CD4-positive, alpha-beta memory T cell (primary cell): ENCODE measurements around the gene RNGTT. TPM values are rescaled to one million over a fixed set of nuclear protein-coding genes. Genes with fewer than 3 reads are reported as not detected.

ENCODE experiments used
- CTCF ChIA-PET: fragments of 350-600 bp; sonication (Branson Sonifier 250); formaldehyde crosslinking; loops from one replicate; lab custom pipeline; 2021; ENCODE audit warnings: inconsistent platforms; ENCODE audit not compliant: partially characterized antibody; lab: Charles Lee
- POLR2A ChIA-PET: fragments of 350-600 bp; sonication (Branson Sonifier 250); formaldehyde crosslinking; loops from one replicate; lab custom pipeline; 2021; ENCODE audit not compliant: partially characterized antibody; lab: Charles Lee
- DNase-seq, 5 donors: peaks; one replicate each; pipeline versions ENCODE4 v3.0.0 to v3.0.0-alpha.2; 2020 to 2022; ENCODE audit warnings: mixed read lengths in 1 of 5
- H3K27ac ChIP-seq: one replicate; pipeline ENCODE4 v1.7.0; 2013; ENCODE audit warnings: low read depth, low read length
- H3K27me3 ChIP-seq: 2 replicates; pipeline ENCODE4 v1.7.0; 2013; ENCODE audit warnings: mild to moderate bottlenecking, low read length, moderate library complexity; ENCODE audit not compliant: insufficient read depth
- H3K36me3 ChIP-seq: 2 replicates; pipeline ENCODE4 v1.7.0; 2013; ENCODE audit warnings: mild to moderate bottlenecking, low read length, moderate library complexity; ENCODE audit not compliant: insufficient read depth
- H3K4me1 ChIP-seq: 2 replicates; pipeline ENCODE4 v1.7.0; 2013; ENCODE audit warnings: mild to moderate bottlenecking, low read length, moderate library complexity; ENCODE audit not compliant: insufficient read depth
- H3K4me3 ChIP-seq, 2 donors: one replicate each; pipeline ENCODE4 v1.7.0; 2013; ENCODE audit warnings: low read length in 2 of 2, mild to moderate bottlenecking in 1 of 2
- H3K9me3 ChIP-seq, 2 donors: one replicate each; pipeline ENCODE4 v1.7.0; 2013; ENCODE audit warnings: low read length in 2 of 2, control low read depth in 1 of 2; ENCODE audit not compliant: control insufficient read depth in 1 of 2
- H3K27ac Mint-ChIP-seq, 7 donors: one replicate each; pipeline ENCODE4 v1.8.0; 2020 to 2021; ENCODE audit warnings: mixed read lengths in 7 of 7, mild to moderate bottlenecking in 6 of 7, inconsistent platforms in 3 of 7, moderate library complexity in 3 of 7
- H3K27me3 Mint-ChIP-seq, 2 donors: one replicate each; pipeline ENCODE4 v1.8.0; 2020 to 2021; ENCODE audit warnings: mixed read lengths in 2 of 2
- H3K36me3 Mint-ChIP-seq, 2 donors: one replicate each; pipeline ENCODE4 v1.8.0; 2020 to 2021; ENCODE audit warnings: mixed read lengths in 2 of 2, inconsistent platforms in 1 of 2, mild to moderate bottlenecking in 1 of 2
- H3K4me1 Mint-ChIP-seq, 4 donors: one replicate each; pipeline ENCODE4 v1.8.0; 2020 to 2021; ENCODE audit warnings: mixed read lengths in 4 of 4, mild to moderate bottlenecking in 1 of 4
- H3K4me3 Mint-ChIP-seq, 8 donors: one replicate each; pipeline ENCODE4 v1.8.0; 2020 to 2021; ENCODE audit warnings: mixed read lengths in 8 of 8, mild to moderate bottlenecking in 7 of 8, moderate library complexity in 6 of 8, inconsistent platforms in 3 of 8
- H3K9me3 Mint-ChIP-seq, 8 donors: one replicate each; pipeline ENCODE4 v1.8.0; 2020 to 2021; ENCODE audit warnings: mixed read lengths in 8 of 8, mild to moderate bottlenecking in 5 of 8, inconsistent platforms in 3 of 8, moderate library complexity in 1 of 8
- intact Hi-C: fragments of 100-400 bp; cut with micrococcal nuclease; formaldehyde crosslinking; loops from one replicate; pipeline ENCODE4 v1.15.1; 2023
- polyA plus RNA-seq, 2 donors: library from polyadenylated mRNA; unstranded; fragments of 300-500 nt; fragmentation: Illumina TruSeq; gene quantifications; one replicate each; pipeline ENCODE4 v1.2.3, GENCODE V29; 2021
- total RNA-seq, 2 experiments: library from RNA; stranded (reverse); gene quantifications; one replicate each; pipeline ENCODE4 v1.2.3, GENCODE V29; 2021

Gene RNGTT
- total and polyA plus RNA-seq, 4 experiments from 2014 or later = 17.3 to 21.8 (median 19.1) TPM

DNA sequence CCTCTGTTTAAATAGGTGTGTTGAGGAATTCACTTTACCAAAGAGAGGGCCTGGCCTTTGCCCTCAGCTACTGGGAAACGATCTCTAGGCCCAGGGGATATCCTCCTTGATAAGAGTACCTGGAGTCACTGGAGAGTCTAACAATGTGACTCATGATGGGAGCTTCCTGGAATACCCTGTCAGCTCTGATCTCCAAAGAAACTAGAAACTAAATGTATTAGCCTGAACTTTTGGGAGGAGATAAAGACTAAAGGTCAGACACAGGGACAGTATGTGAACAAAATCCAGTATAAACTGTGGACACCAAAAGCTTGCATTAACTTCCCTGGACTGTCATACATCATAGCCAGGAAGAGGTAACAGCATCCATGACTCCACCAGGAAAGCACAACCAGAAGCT lies 148.5 kb downstream of the RNGTT start:
- H3K4me3 ChIP-seq = no peak overlapping the region
- peaks cover 0 to 18% (median 11%) of the 10 kb centered on the region in 4 donors for H3K4me1 Mint-ChIP-seq
- no peaks in the 10 kb centered on the region for H3K4me1 ChIP-seq
- H3K9me3 ChIP-seq = no peaks in the 10 kb centered on the region
- ChIA-PET CTCF (no interaction called here), POLR2A (no interaction called here)
- no peaks in the 10 kb centered on the region for H3K36me3 ChIP-seq
- H3K27ac ChIP-seq = no peak overlapping the region
- peaks cover 0 to 2% (median 0%) of the 10 kb centered on the region in 8 donors for H3K9me3 Mint-ChIP-seq
- no peak for DNase-seq
- intact Hi-C loops = no loop called here
- no peak overlapping the region for H3K27ac Mint-ChIP-seq
- H3K4me3 Mint-ChIP-seq = no peak overlapping the region
- no peaks in the 10 kb centered on the region for H3K27me3 Mint-ChIP-seq
- no peaks in the 10 kb centered on the region for H3K27me3 ChIP-seq
- peaks cover 15 to 26% of the 10 kb centered on the region in 2 donors for H3K36me3 Mint-ChIP-seq

DNA sequence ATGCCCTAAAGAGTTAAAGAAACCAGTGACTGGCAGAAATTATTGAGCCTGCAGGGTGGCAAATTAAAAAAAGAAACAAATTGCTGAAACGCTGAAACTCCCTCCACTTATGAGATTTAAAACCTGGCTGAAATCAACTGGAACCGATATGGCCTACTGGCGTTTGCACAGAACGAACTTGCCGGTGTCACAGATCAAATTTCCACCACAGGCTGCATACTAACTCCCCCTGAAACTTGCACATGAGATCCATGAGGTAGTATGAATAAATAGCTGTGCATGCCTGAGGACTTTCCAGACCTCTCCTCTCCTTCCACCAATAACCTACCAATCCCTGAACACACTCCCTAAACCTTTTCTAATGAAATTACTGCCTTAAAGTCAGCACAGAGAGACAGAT lies 150.4 kb downstream of the RNGTT start:
- H3K4me3 Mint-ChIP-seq = no peak overlapping the region
- no peaks in the 10 kb centered on the region for H3K27me3 Mint-ChIP-seq
- POLR2A ChIA-PET = no interaction called here

DNA sequence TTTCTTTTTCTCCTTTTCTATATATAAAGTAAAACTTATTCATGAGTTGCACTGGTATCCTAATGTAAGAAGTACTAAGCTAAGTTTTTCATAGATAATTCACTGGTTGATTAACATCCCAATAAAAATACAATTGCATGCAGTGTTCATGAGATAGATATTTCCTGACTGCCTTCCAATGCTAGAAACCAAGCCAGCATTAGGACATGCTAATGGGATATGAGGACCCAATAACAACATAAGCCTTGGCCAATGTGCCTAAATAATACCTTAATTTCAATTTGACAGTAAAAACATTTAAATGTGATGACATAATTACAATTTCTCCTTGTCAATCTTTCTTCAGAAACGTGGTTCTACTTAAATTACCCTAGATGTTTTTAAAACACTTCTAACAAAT lies 152.7 kb downstream of the RNGTT start:
- Histone ChIP-seq H3K27ac (no peak overlapping the region), H3K4me1 (no peaks in the 10 kb centered on the region), H3K27me3 (no peaks in the 10 kb centered on the region), H3K4me3 (no peak overlapping the region), H3K9me3 (no peaks in the 10 kb centered on the region), H3K36me3 (no peaks in the 10 kb centered on the region)
- no peak for DNase-seq
- ChIA-PET CTCF (no interaction called here), POLR2A (no interaction called here)
- intact Hi-C loops = no loop called here
- H3K27ac Mint-ChIP-seq = no peak overlapping the region
- H3K4me1 Mint-ChIP-seq = peaks cover 4 to 8% (median 4%) of the 10 kb centered on the region in 4 donors
- peaks cover 3 to 28% (median 11%) of the 10 kb centered on the region in 8 donors for H3K9me3 Mint-ChIP-seq
- H3K36me3 Mint-ChIP-seq = peaks cover 28 to 34% of the 10 kb centered on the region in 2 donors
- no peak overlapping the region for H3K4me3 Mint-ChIP-seq
- H3K27me3 Mint-ChIP-seq = no peaks in the 10 kb centered on the region

More for the DNA sequence above, 150.4 kb downstream of the RNGTT start:
- CTCF ChIA-PET = interaction anchor here (1.7 kb wide), 1 partner anchor 33 kb away, joined by 7 read pairs; no protein-coding TSS in a partner anchor
- Histone ChIP-seq H3K9me3 (no peaks in the 10 kb centered on the region), H3K4me3 (no peak overlapping the region), H3K27ac (no peak overlapping the region), H3K4me1 (no peaks in the 10 kb centered on the region), H3K27me3 (no peaks in the 10 kb centered on the region), H3K36me3 (no peaks in the 10 kb centered on the region)
- peaks cover 19 to 32% of the 10 kb centered on the region in 2 donors for H3K36me3 Mint-ChIP-seq
- intact Hi-C loops = no loop called here
- no peak for DNase-seq
- H3K4me1 Mint-ChIP-seq = peaks cover 0 to 12% (median 5%) of the 10 kb centered on the region in 4 donors
- no peak overlapping the region for H3K27ac Mint-ChIP-seq
- peaks cover 0 to 10% (median 0%) of the 10 kb centered on the region in 8 donors for H3K9me3 Mint-ChIP-seq

DNA sequence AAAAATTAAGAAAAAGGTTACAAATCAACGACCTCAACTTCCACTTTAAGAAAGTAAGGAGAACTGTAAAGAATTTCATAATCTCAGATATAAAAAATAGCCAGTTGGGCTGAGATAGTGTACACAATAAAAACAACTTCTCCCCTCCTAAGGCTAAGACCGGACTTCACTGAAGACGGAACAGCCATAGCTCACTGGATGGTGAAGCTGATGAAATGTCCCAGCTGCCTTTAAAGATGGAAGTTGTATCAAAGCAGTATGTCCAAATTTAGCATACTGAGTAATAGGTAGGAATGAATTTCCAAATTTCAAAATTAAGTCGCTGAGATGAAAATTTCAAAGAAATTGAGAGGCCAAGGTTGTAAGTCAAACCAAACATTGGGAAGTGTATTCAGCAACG lies 153.3 kb downstream of the RNGTT start:
- peaks cover 34 to 38% of the 10 kb centered on the region in 2 donors for H3K36me3 Mint-ChIP-seq
- intact Hi-C loops = no loop called here
- peaks cover 3 to 28% (median 11%) of the 10 kb centered on the region in 8 donors for H3K9me3 Mint-ChIP-seq
- H3K27me3 ChIP-seq = no peaks in the 10 kb centered on the region
- no peaks in the 10 kb centered on the region for H3K9me3 ChIP-seq
- H3K27ac Mint-ChIP-seq = no peak overlapping the region
- H3K4me1 ChIP-seq = no peaks in the 10 kb centered on the region
- H3K27ac ChIP-seq = no peak overlapping the region
- CTCF ChIA-PET = no interaction called here
- no peak overlapping the region for H3K4me3 ChIP-seq
- H3K27me3 Mint-ChIP-seq = no peaks in the 10 kb centered on the region
- H3K4me1 Mint-ChIP-seq = peaks cover 6 to 8% (median 6%) of the 10 kb centered on the region in 4 donors
- POLR2A ChIA-PET = no interaction called here
- no peak overlapping the region for H3K4me3 Mint-ChIP-seq
- DNase-seq = no peak
- H3K36me3 ChIP-seq = no peaks in the 10 kb centered on the region

DNA sequence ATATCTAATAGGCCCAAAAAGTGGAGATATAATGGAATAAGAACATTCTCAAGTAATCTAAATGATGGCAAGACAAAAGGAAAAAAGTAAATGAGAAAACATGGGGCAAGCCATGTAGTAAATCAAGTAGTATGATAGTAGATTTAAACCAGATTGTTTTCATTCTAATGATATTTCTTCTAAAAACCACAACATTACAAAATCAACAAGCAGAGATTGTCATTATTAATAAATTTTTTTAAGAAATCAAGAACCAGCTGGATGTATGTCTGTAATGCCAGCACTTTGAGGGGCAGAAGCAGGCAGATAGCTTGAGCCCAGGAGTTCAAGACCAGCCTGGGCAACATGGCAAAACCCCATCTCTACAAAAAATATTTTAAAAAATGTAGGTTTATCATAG lies 155.0 kb downstream of the RNGTT start:
- peaks cover 33 to 48% of the 10 kb centered on the region in 2 donors for H3K36me3 Mint-ChIP-seq
- no peaks in the 10 kb centered on the region for H3K36me3 ChIP-seq
- peaks cover 6 to 10% (median 8%) of the 10 kb centered on the region in 4 donors for H3K4me1 Mint-ChIP-seq
- H3K4me3 Mint-ChIP-seq = no peak overlapping the region
- H3K4me3 ChIP-seq = no peak overlapping the region
- DNase-seq = no peak
- CTCF ChIA-PET = no interaction called here
- no peak overlapping the region for H3K27ac ChIP-seq
- no peak overlapping the region for H3K27ac Mint-ChIP-seq
- intact Hi-C loops = no loop called here
- H3K27me3 ChIP-seq = no peaks in the 10 kb centered on the region
- no peaks in the 10 kb centered on the region for H3K4me1 ChIP-seq
- H3K9me3 Mint-ChIP-seq = peaks cover 3 to 28% (median 11%) of the 10 kb centered on the region in 8 donors
- POLR2A ChIA-PET = no interaction called here
- H3K27me3 Mint-ChIP-seq = no peaks in the 10 kb centered on the region
- no peaks in the 10 kb centered on the region for H3K9me3 ChIP-seq

DNA sequence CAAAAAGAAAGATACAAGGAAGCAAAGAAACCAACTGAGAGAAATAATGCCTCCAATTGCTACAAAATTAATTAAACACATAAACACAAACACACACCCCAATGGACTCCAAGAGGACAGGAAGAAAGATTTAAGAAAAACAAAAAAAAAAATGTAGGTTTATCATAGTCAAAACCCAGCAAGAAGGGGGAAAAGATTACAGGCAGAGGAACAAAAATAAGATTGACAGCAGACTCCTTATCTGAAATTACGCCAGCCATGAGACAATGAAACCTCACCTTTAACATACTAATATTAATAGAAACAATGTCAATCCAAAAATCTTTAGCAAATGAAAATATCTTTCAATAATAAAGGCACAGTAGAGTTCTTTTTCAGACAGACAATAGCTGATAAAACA lies 155.8 kb downstream of the RNGTT start:
- no peaks in the 10 kb centered on the region for H3K9me3 ChIP-seq
- H3K36me3 Mint-ChIP-seq = peaks cover 38 to 55% of the 10 kb centered on the region in 2 donors
- ChIA-PET CTCF (no interaction called here), POLR2A (no interaction called here)
- no peaks in the 10 kb centered on the region for H3K4me1 ChIP-seq
- intact Hi-C loops = no loop called here
- no peak overlapping the region for H3K4me3 Mint-ChIP-seq
- H3K27ac ChIP-seq = no peak overlapping the region
- no peak overlapping the region for H3K4me3 ChIP-seq
- peaks cover 3 to 28% (median 11%) of the 10 kb centered on the region in 8 donors for H3K9me3 Mint-ChIP-seq
- no peaks in the 10 kb centered on the region for H3K27me3 ChIP-seq
- no peaks in the 10 kb centered on the region for H3K36me3 ChIP-seq
- no peak overlapping the region for H3K27ac Mint-ChIP-seq
- DNase-seq = no peak
- peaks cover 6 to 10% (median 7%) of the 10 kb centered on the region in 4 donors for H3K4me1 Mint-ChIP-seq
- no peaks in the 10 kb centered on the region for H3K27me3 Mint-ChIP-seq

DNA sequence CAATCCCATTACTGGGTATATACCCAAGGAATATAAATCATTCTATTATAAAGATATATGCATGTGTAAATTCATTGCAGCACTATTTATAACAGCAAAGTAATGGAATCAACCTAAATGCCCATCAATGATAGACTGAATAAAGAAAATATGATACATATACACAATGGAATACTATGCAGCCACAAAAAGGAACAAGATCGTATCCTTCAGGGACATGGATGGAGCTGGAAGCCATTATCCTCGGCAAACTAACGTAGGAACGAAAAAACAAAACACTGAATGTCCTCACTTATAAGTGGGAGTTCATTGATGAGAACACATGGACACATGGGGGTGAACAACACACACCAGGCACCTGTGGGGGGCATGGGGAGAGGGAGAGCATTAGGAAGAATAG lies 156.7 kb downstream of the RNGTT start:
- no peaks in the 10 kb centered on the region for H3K27me3 ChIP-seq
- Mint-ChIP-seq H3K27me3 (no peaks in the 10 kb centered on the region), H3K27ac (no peak overlapping the region), H3K4me3 (no peak overlapping the region), H3K9me3 (peaks cover 3 to 28% (median 11%) of the 10 kb centered on the region in 8 donors), H3K36me3 (peaks cover 43 to 63% of the 10 kb centered on the region in 2 donors), H3K4me1 (peaks cover 6 to 15% (median 10%) of the 10 kb centered on the region in 4 donors)
- POLR2A ChIA-PET = no interaction called here
- no peaks in the 10 kb centered on the region for H3K36me3 ChIP-seq
- H3K27ac ChIP-seq = no peak overlapping the region
- no peaks in the 10 kb centered on the region for H3K4me1 ChIP-seq
- no peaks in the 10 kb centered on the region for H3K9me3 ChIP-seq
- DNase-seq = no peak
- H3K4me3 ChIP-seq = no peak overlapping the region
- intact Hi-C loops = no loop called here
- CTCF ChIA-PET = no interaction called here
